H1 (cell line): Measurements from ENCODE around the gene TRIP13. TPM values are rescaled to one million over a fixed set of nuclear protein-coding genes. Genes with fewer than 3 reads are reported as not detected.

Experiments used
- ATF3 ChIP-seq: IDR thresholded peaks from 2 replicates; pipeline ENCODE4 v1.6.1; 2011; ENCODE audit warnings: low read depth, mild to moderate bottlenecking, low read length; ENCODE audit not compliant: insufficient read depth
- BRCA1 ChIP-seq: IDR thresholded peaks from 2 replicates; pipeline ENCODE4 v1.6.1; 2012; ENCODE audit warnings: low read depth, low read length, improper control_type of control experiment
- CHD2 ChIP-seq: IDR thresholded peaks from 2 replicates; pipeline ENCODE4 v1.6.1; 2012; ENCODE audit warnings: low read length, improper control_type of control experiment
- E2F6 ChIP-seq: IDR thresholded peaks from 2 replicates; pipeline ENCODE4 v1.6.1; 2012; ENCODE audit warnings: inconsistent platforms
- EGR1 ChIP-seq: IDR thresholded peaks from 2 replicates; pipeline ENCODE4 v1.6.1; 2011; ENCODE audit warnings: low read depth, low read length, borderline replicate concordance
- GTF2F1 ChIP-seq: IDR thresholded peaks from 2 replicates; pipeline ENCODE4 v1.6.1; 2012; ENCODE audit warnings: low read depth, low read length, improper control_type of control experiment, borderline replicate concordance
- JUN ChIP-seq: IDR thresholded peaks from 2 replicates; pipeline ENCODE4 v1.6.1; 2011; ENCODE audit warnings: low read depth, mild to moderate bottlenecking, improper control_type of control experiment, low read length
- KDM5A ChIP-seq: fragments of 200-600 bp; IDR thresholded peaks from 2 replicates; pipeline ENCODE4 v1.7.1; 2012; ENCODE audit warnings: mild to moderate bottlenecking, low read length, inconsistent platforms, mixed read lengths
- RNF2 ChIP-seq: fragments of 200-900, 300-1000 bp; sonication (generic); IDR thresholded peaks from 2 replicates; pipeline ENCODE4 v1.7.1; 2016; ENCODE audit warnings: borderline replicate concordance, low read depth, mild to moderate bottlenecking, antibody characterized with exemption, low read length; ENCODE audit not compliant: poor library complexity, severe bottlenecking; ENCODE audit errors: missing control alignments
- SIRT6 ChIP-seq: IDR thresholded peaks from one replicate; pipeline ENCODE4 v1.7.1; 2012; ENCODE audit warnings: low read length, inconsistent platforms
- SRF ChIP-seq: IDR thresholded peaks from 2 replicates; pipeline ENCODE4 v1.6.1; 2011; ENCODE audit warnings: mild to moderate bottlenecking, low read depth, low read length, moderate library complexity
- TAF1 ChIP-seq: IDR thresholded peaks from 2 replicates; pipeline ENCODE4 v1.6.1; 2011; ENCODE audit warnings: mild to moderate bottlenecking, low read depth, low read length
- USF2 ChIP-seq: IDR thresholded peaks from 2 replicates; pipeline ENCODE4 v1.6.1; 2011; ENCODE audit warnings: low read length, improper control_type of control experiment
- polyA plus RNA-seq, 7 experiments: library from polyadenylated mRNA; depleted of rRNA in 3 of 7; stranded (reverse) in 5 of 7; unstranded in 2 of 7; fragments of >200 nt in 5 of 7; fragments of 200-250 nt in 2 of 7; gene quantifications; 1 replicate in 5 of 7; 2 replicates in 1 of 7; 4 replicates in 1 of 7; pipeline versions ENCODE4 v1.2.1 to v1.2.3, GENCODE V29; 2011 to 2013; ENCODE audit warnings: missing spikeins in 2 of 7, mixed read lengths in 2 of 7
- total RNA-seq: library from RNA; stranded (reverse); fragmentation: NEBNext Ultra II Directional; extraction: Animal tissue kit (Norgen Biotek cat#: 25700); gene quantifications from 2 replicates; pipeline ENCODE4 v1.2.1, GENCODE V29; 2021

Gene TRIP13
- total and polyA plus RNA-seq, 2 of the 8 experiments (the other 6 are each of a cell fraction or from before 2014, with no cell fraction given): 20.0 to 39.2 TPM

- no peak for TF ChIP-seq GTF2F1
- no peak for TF ChIP-seq E2F6
- TF ChIP-seq SIRT6: no peak
- TF ChIP-seq CHD2: no peak
- no peak for TF ChIP-seq BRCA1
- TF ChIP-seq SRF: no peak
- no peak for TF ChIP-seq KDM5A
- no peak for TF ChIP-seq RNF2
- TF ChIP-seq EGR1: no peak
- TF ChIP-seq JUN: no peak
- TF ChIP-seq TAF1: no peak
- TF ChIP-seq ATF3: no peak
- TF ChIP-seq USF2: no peak
These were observed 52.5 kb downstream of the TRIP13 start (continued) for GRCh38 chr5:944992-945685.
